Endothelial cell (in vitro differentiated cells): ENCODE results near the gene VAV1. TPM values are rescaled to one million over a fixed set of nuclear protein-coding genes. Genes with fewer than 3 reads are reported as not detected.

Source experiments
- DNase-seq: peaks from one replicate; pipeline ENCODE4 v3.0.0; 2021; ENCODE audit warnings: low spot score
- H3K27ac Mint-ChIP-seq: one replicate; pipeline ENCODE4 v1.8.0; 2021; ENCODE audit warnings: mixed read lengths, inconsistent platforms; ENCODE audit not compliant: unreplicated experiment
- H3K27me3 Mint-ChIP-seq: one replicate; pipeline ENCODE4 v1.8.0; 2021; ENCODE audit warnings: mild to moderate bottlenecking, moderate library complexity, mixed read lengths, inconsistent platforms; ENCODE audit not compliant: unreplicated experiment
- H3K36me3 Mint-ChIP-seq: one replicate; pipeline ENCODE4 v1.8.0; 2021; ENCODE audit warnings: mild to moderate bottlenecking, low read depth, mixed read lengths, inconsistent platforms; ENCODE audit not compliant: unreplicated experiment
- H3K4me1 Mint-ChIP-seq: one replicate; pipeline ENCODE4 v1.8.0; 2021; ENCODE audit warnings: mild to moderate bottlenecking, mixed read lengths, inconsistent platforms; ENCODE audit not compliant: unreplicated experiment
- H3K4me3 Mint-ChIP-seq: one replicate; pipeline ENCODE4 v1.8.0; 2021; ENCODE audit warnings: mild to moderate bottlenecking, mixed read lengths, inconsistent platforms; ENCODE audit not compliant: unreplicated experiment
- H3K9me3 Mint-ChIP-seq: one replicate; pipeline ENCODE4 v1.8.0; 2021; ENCODE audit warnings: mixed read lengths, inconsistent platforms; ENCODE audit not compliant: unreplicated experiment
- CTCF ChIP-seq: fragments of 200-600 bp; sonication (generic); IDR thresholded peaks from one replicate; pipeline ENCODE4 v1.5.0; 2021; ENCODE audit warnings: antibody characterized with exemption; ENCODE audit not compliant: unreplicated experiment
- total RNA-seq: library from RNA; stranded (reverse); fragmentation: NEBNext Ultra II Directional; extraction: Animal tissue kit (Norgen Biotek cat#: 25700); gene quantifications from one replicate; pipeline ENCODE4 v1.2.1, GENCODE V29; 2021; ENCODE audit not compliant: unreplicated experiment

The VAV1 gene
- total RNA-seq, 1 donor from 2014 or later, result not detected

GRCh38 chr19:6739883-6740588 lies 32.5 kb upstream of the VAV1 start:
- Mint-ChIP-seq H3K4me3 (peak overlapping the region; percentile 92), H3K36me3 (peaks cover 16% of the 10 kb centered on the region), H3K4me1 (peaks cover 17% of the 10 kb centered on the region), H3K27ac (no peak overlapping the region), H3K27me3 (peaks cover 22% of the 10 kb centered on the region), H3K9me3 (no peaks in the 10 kb centered on the region)
- peak; percentile 46 for DNase-seq
- no peak for TF ChIP-seq CTCF

- H3K9me3 Mint-ChIP-seq, result no peaks in the 10 kb centered on the region
- peak overlapping the region; percentile 92 for H3K4me3 Mint-ChIP-seq
- no peak overlapping the region for H3K27ac Mint-ChIP-seq
- TF ChIP-seq CTCF, result no peak
- peak; percentile 65 for DNase-seq
- peaks cover 16% of the 10 kb centered on the region for H3K4me1 Mint-ChIP-seq
- H3K36me3 Mint-ChIP-seq, result peaks cover 23% of the 10 kb centered on the region
- H3K27me3 Mint-ChIP-seq, result peaks cover 21% of the 10 kb centered on the region
Measured at GRCh38 chr19:6740589-6741343, 31.7 kb upstream of the VAV1 start.

DNA sequence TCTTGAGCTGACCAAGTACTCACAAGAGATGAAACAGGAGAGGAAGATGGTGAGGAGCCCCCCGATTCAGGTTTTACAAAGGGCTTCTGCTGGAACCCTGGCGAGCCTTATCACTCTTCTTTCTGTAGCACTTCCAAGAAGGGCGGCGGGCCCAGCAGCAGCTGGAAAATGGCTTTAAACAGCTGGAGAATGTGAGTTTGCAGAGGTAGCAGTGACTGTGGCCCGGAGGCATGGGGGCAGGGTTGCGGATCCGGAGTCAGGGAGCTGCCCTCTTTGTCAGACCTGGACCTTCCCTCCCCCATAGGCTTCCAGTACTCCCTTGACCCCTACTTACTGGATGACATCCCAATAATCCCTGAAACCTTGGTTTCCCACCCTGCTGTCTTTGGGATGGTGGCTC lies 29.4 kb upstream of the VAV1 start:
- H3K9me3 Mint-ChIP-seq, result no peaks in the 10 kb centered on the region
- peak overlapping the region; percentile 19 for H3K4me3 Mint-ChIP-seq
- no peak for DNase-seq
- no peak for TF ChIP-seq CTCF
- peaks cover 21% of the 10 kb centered on the region for H3K36me3 Mint-ChIP-seq
- H3K4me1 Mint-ChIP-seq, result peaks cover 9% of the 10 kb centered on the region
- no peak overlapping the region for H3K27ac Mint-ChIP-seq
- peaks cover 11% of the 10 kb centered on the region for H3K27me3 Mint-ChIP-seq

GRCh38 chr19:6743714-6744380 lies 28.7 kb upstream of the VAV1 start:
- no peaks in the 10 kb centered on the region for H3K9me3 Mint-ChIP-seq
- DNase-seq, result no peak
- H3K27me3 Mint-ChIP-seq, result peaks cover 6% of the 10 kb centered on the region
- H3K27ac Mint-ChIP-seq, result peak overlapping the region; percentile 59
- no peak for TF ChIP-seq CTCF
- H3K36me3 Mint-ChIP-seq, result peaks cover 21% of the 10 kb centered on the region
- peaks cover 1% of the 10 kb centered on the region for H3K4me1 Mint-ChIP-seq
- H3K4me3 Mint-ChIP-seq, result peak overlapping the region; percentile 39
